Smooth muscle cell (in vitro differentiated cells): Measurements from ENCODE around the gene DCPS. TPM values are rescaled to one million over a fixed set of nuclear protein-coding genes. Genes with fewer than 3 reads are reported as not detected.
A peak's percentile ranks its signal among the peaks of the same experiment; 100 is the strongest.

Experiments
- DNase-seq: peaks from one replicate; lab custom pipeline; 2025; ENCODE audit not compliant: unreplicated experiment; lab: John Stamatoyannopoulos, UW
- H2AFZ ChIP-seq: fragments of 200-600 bp; sonication (generic); 2 replicates; pipeline ENCODE4 v1.6.0; 2016; ENCODE audit warnings: antibody characterized with exemption, low read depth, mild to moderate bottlenecking
- H3F3A ChIP-seq: fragments of 200-600 bp; sonication (generic); 2 replicates; pipeline ENCODE4 v1.6.0; 2017; ENCODE audit warnings: antibody characterized with exemption, low read depth
- H3K27ac ChIP-seq: fragments of 200-600 bp; sonication (generic); 2 replicates; pipeline ENCODE4 v1.5.1; 2016; ENCODE audit warnings: low read depth, mild to moderate bottlenecking
- H3K27me3 ChIP-seq: fragments of 200-600 bp; sonication (generic); 2 replicates; pipeline ENCODE4 v1.6.1; 2016; ENCODE audit warnings: low read depth, mild to moderate bottlenecking
- H3K36me3 ChIP-seq: fragments of 200-600 bp; sonication (generic); 2 replicates; pipeline ENCODE4 v1.5.1; 2016; ENCODE audit warnings: low read depth
- H3K4me1 ChIP-seq: fragments of 200-600 bp; sonication (generic); 2 replicates; pipeline ENCODE4 v1.5.1; 2016; ENCODE audit warnings: low read depth
- H3K4me2 ChIP-seq: fragments of 200-600 bp; sonication (generic); 2 replicates; pipeline ENCODE4 v1.6.0; 2016; ENCODE audit warnings: mild to moderate bottlenecking
- H3K4me3 ChIP-seq: fragments of 200-600 bp; sonication (generic); 2 replicates; pipeline ENCODE4 v1.5.1; 2016; ENCODE audit warnings: mild to moderate bottlenecking
- H3K79me2 ChIP-seq: fragments of 200-600 bp; sonication (generic); 2 replicates; pipeline ENCODE4 v1.6.0; 2016; ENCODE audit warnings: low read depth, mild to moderate bottlenecking
- H3K9ac ChIP-seq: fragments of 200-600 bp; sonication (generic); 2 replicates; pipeline ENCODE4 v1.6.0; 2016; ENCODE audit warnings: low read depth
- H3K9me3 ChIP-seq: fragments of 200-600 bp; sonication (generic); replicated peaks from 2 replicates; pipeline ENCODE4 v1.5.1; 2016; ENCODE audit warnings: low read depth
- H4K20me1 ChIP-seq: fragments of 200-600 bp; sonication (generic); 2 replicates; pipeline ENCODE4 v1.6.0; 2016; ENCODE audit warnings: low read depth
- WGBS: methylation state at CpG from one replicate; pipeline ENCODE4 v1.1.7; 2016; ENCODE audit warnings: low lambda C conversion rate; 5-methylcytosine and 5-hydroxymethylcytosine counted together
- polyA plus RNA-seq: library from polyadenylated mRNA; unstranded; fragments of >200 nt; fragmentation: Nextera tagmentation; extraction: Ambion mirVana; gene quantifications from 2 replicates; pipeline ENCODE4 v1.2.1, GENCODE V29; 2016
- total RNA-seq: library from RNA; depleted of rRNA; stranded (reverse); fragments of >200 nt; gene quantifications from 2 replicates; pipeline ENCODE4 v1.2.3, GENCODE V29; 2014
- TF ChIP-seq, protein P1 (sequence below): fragments of 200-600 bp; sonication (generic); IDR thresholded peaks from 2 replicates; pipeline ENCODE4 v1.5.1; 2017; ENCODE audit warnings: borderline replicate concordance, mild to moderate bottlenecking, antibody characterized with exemption; ENCODE audit not compliant: insufficient read depth, poor library complexity, severe bottlenecking

DCPS gene
- total and polyA plus RNA-seq, 2 experiments from 2014 or later, result 19.0 to 25.4 TPM

DNA sequence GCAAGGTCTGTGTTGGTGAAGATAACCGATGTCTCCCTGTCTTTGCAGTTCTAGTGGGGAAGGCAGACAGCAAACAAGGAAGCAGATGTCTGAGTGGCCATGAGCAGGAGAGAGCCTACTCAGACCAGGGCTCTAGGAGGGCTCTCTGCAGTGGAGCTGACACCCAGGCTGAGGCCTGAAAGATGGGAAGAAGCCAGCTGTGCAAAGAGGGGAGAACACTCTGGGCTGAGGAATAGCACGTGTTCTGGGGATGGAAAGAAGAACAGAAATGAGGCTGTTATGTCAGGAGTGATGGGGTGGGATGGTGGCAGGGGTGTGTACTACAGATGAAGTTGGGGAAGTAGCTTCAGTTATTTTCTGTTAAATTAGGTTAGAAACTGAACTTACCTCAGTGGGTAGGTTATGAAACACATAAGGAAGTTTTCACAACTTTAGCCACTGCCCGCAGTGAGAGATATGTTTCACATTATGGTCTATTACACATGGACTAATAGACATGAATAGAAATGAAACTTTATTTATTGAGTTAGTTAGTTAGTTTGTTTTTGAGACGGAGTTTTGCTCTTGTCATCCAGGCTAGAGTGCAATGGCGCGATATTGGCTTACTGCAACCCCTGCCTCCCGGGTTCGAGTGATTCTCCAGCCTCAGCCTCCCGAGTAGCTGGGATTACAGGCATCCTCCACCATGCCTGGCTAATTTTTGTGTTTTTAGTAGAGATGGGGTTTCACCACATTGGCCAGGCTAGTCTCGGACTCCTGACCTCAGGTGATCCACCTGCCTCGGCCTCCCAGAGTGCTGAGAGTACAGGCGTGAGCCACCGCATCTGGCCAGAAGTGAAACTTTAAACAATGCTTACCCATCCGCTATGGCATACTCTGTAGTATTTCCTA, 7.8 kb downstream of the DCPS start:
- peaks cover 24% of the 10 kb centered on the region for H3F3A ChIP-seq
- H3K9me3 ChIP-seq, result no peaks in the 10 kb centered on the region
- no peaks in the 10 kb centered on the region for H3K36me3 ChIP-seq
- H3K27me3 ChIP-seq, result no peaks in the 10 kb centered on the region
- WGBS, result 93% methylated on average over 14 of the region's 14 CpGs
- H3K4me2 ChIP-seq, result peak overlapping the region; percentile 68
- no peaks in the 10 kb centered on the region for H3K79me2 ChIP-seq
- no peak overlapping the region for H3K4me3 ChIP-seq
- H4K20me1 ChIP-seq, result no peaks in the 10 kb centered on the region
- TF ChIP-seq, protein P1, sequence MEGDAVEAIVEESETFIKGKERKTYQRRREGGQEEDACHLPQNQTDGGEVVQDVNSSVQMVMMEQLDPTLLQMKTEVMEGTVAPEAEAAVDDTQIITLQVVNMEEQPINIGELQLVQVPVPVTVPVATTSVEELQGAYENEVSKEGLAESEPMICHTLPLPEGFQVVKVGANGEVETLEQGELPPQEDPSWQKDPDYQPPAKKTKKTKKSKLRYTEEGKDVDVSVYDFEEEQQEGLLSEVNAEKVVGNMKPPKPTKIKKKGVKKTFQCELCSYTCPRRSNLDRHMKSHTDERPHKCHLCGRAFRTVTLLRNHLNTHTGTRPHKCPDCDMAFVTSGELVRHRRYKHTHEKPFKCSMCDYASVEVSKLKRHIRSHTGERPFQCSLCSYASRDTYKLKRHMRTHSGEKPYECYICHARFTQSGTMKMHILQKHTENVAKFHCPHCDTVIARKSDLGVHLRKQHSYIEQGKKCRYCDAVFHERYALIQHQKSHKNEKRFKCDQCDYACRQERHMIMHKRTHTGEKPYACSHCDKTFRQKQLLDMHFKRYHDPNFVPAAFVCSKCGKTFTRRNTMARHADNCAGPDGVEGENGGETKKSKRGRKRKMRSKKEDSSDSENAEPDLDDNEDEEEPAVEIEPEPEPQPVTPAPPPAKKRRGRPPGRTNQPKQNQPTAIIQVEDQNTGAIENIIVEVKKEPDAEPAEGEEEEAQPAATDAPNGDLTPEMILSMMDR, result no peak
- peak overlapping the region; percentile 56 for H3K27ac ChIP-seq
- peaks cover 4% of the 10 kb centered on the region for H3K4me1 ChIP-seq
- H2AFZ ChIP-seq, result no peak overlapping the region
- no peak overlapping the region for H3K9ac ChIP-seq
- no peak for DNase-seq

DNA sequence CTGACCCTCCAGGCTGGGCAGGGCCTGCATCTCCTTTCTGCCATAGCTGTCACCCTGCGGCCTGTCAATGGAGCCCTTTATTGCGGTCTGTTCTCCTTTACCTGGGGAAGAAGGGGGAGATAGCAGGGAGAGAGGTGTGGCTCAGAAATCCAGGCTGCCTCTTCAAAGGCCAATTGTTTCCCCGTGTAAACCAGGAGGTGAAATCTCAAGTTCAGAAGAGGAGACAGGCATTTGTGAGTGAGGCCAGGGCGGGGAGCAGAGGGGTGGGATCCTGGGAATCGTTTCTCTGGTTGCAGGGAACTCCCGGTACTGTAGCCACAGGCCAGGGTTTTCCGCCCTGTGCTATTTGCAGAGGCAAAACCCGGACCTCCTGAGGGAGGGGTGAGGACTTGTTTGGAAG, 9.1 kb downstream of the DCPS start:
- WGBS, result 58% methylated on average over 6 of the region's 8 CpGs
- Histone ChIP-seq H3K27ac (peak overlapping the region; percentile 12), H3K27me3 (no peaks in the 10 kb centered on the region), H3K4me2 (no peak overlapping the region), H3K9ac (no peak overlapping the region), H3K36me3 (no peaks in the 10 kb centered on the region), H3F3A (peaks cover 18% of the 10 kb centered on the region), H3K9me3 (no peaks in the 10 kb centered on the region), H4K20me1 (no peaks in the 10 kb centered on the region), H3K4me3 (no peak overlapping the region), H3K79me2 (no peaks in the 10 kb centered on the region), H3K4me1 (peaks cover 4% of the 10 kb centered on the region), H2AFZ (no peak overlapping the region)
- DNase-seq, result no peak
- TF ChIP-seq, protein P1, result no peak

DNA sequence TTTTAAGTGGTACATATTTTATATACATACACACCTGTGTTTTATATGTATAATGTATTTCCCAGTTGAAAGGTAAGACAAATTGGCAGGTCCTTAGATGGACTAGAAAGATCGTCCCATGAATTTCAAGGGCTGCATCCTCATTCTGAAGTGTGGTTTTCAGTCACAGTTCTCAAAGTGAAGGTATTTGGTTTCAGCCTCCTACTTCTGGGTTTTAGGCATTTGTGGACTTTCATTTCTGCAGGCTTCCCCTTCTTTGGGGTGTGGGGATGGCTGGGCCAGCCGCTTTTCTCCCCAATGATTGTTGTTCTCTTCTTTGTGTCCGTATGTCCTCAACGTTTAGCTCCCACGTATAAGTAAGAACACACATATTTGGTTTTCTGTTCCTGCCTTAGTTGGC, 10.0 kb downstream of the DCPS start:
- Histone ChIP-seq H3K4me3 (no peak overlapping the region), H3K27me3 (no peaks in the 10 kb centered on the region), H3K36me3 (no peaks in the 10 kb centered on the region), H3K4me2 (no peak overlapping the region), H3K4me1 (peaks cover 4% of the 10 kb centered on the region), H3K9ac (no peak overlapping the region), H2AFZ (no peak overlapping the region), H3F3A (peaks cover 23% of the 10 kb centered on the region), H3K9me3 (no peaks in the 10 kb centered on the region), H4K20me1 (no peaks in the 10 kb centered on the region), H3K79me2 (no peaks in the 10 kb centered on the region), H3K27ac (no peak overlapping the region)
- TF ChIP-seq, protein P1, result no peak
- WGBS, result 82% methylated on average over 5 of the region's 5 CpGs
- no peak for DNase-seq

DNA sequence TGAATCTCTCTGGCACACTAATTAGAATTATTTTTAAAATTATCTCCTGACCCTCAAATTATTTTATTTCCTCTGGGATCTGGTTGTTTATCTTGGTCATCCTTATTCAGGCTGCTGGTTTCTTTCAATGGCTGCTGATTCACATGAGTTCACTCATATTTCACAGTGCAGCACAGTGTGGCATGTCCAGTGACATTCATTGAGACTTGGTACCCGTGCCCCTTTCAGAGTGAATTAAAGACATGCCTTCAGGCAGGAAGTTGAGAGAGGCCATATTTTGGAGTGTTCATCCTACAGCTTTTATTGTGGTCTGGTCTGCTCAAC, 13.5 kb downstream of the DCPS start:
- Histone ChIP-seq H3F3A (peaks cover 33% of the 10 kb centered on the region), H3K36me3 (no peaks in the 10 kb centered on the region), H3K79me2 (peaks cover 5% of the 10 kb centered on the region), H3K4me3 (no peak overlapping the region), H3K4me1 (no peaks in the 10 kb centered on the region), H3K27me3 (no peaks in the 10 kb centered on the region), H3K9me3 (no peaks in the 10 kb centered on the region), H4K20me1 (no peaks in the 10 kb centered on the region), H3K27ac (peak overlapping the region; percentile 97), H2AFZ (no peak overlapping the region), H3K4me2 (peak overlapping the region; percentile 75), H3K9ac (peak overlapping the region; percentile 73)
- WGBS, result 0% methylated on average over 1 of the region's 1 CpG
- TF ChIP-seq, protein P1, result no peak
- DNase-seq, result no peak
